IPS-18c (cell line): ENCODE data around the gene GTF2H4.
A peak's percentile ranks its signal among the peaks of the same experiment; 100 is the strongest.
"Not testable (repeated sequence)": the region's sequence is repeated elsewhere in the genome, so short reads cannot be mapped to it uniquely, and the experiment has no call there.

Experiments used
- H3K4me3 ChIP-seq: 2 replicates; pipeline ENCODE4 v1.7.0; 2013; ENCODE audit warnings: low read depth, mild to moderate bottlenecking, low read length, moderate library complexity; ENCODE audit not compliant: insufficient read depth
- H3K9me3 ChIP-seq: one replicate; pipeline ENCODE4 v1.6.1; 2013; ENCODE audit warnings: mild to moderate bottlenecking, low read length, moderate library complexity; ENCODE audit not compliant: control insufficient read depth, insufficient read depth

The GTF2H4 gene

GRCh38 chr6:30890646-30891449 lies 17.2 kb upstream of the GTF2H4 start:
- Histone ChIP-seq H3K9me3 (no peaks in the 10 kb centered on the region), H3K4me3 (no peak overlapping the region)

GRCh38 chr6:30891450-30891723 lies 16.6 kb upstream of the GTF2H4 start:
- Histone ChIP-seq H3K9me3 (no peaks in the 10 kb centered on the region), H3K4me3 (no peak overlapping the region)

- H3K4me3 ChIP-seq = no peak overlapping the region
- no peaks in the 10 kb centered on the region for H3K9me3 ChIP-seq
These were observed 16.0 kb upstream of the GTF2H4 start for GRCh38 chr6:30891816-30892538.

- H3K9me3 ChIP-seq = no peaks in the 10 kb centered on the region
- no peak overlapping the region for H3K4me3 ChIP-seq
These were observed 14.9 kb upstream of the GTF2H4 start for GRCh38 chr6:30893001-30893591.

- H3K4me3 ChIP-seq = no peak overlapping the region
- H3K9me3 ChIP-seq = no peaks in the 10 kb centered on the region
These were observed 14.3 kb upstream of the GTF2H4 start for GRCh38 chr6:30893666-30894065.

GRCh38 chr6:30894381-30894780 lies 13.6 kb upstream of the GTF2H4 start:
- Histone ChIP-seq H3K4me3 (no peak overlapping the region), H3K9me3 (no peaks in the 10 kb centered on the region)

GRCh38 chr6:30894935-30895334 lies 13.1 kb upstream of the GTF2H4 start:
- no peaks in the 10 kb centered on the region for H3K9me3 ChIP-seq
- no peak overlapping the region for H3K4me3 ChIP-seq

GRCh38 chr6:30895343-30895742 lies 12.7 kb upstream of the GTF2H4 start:
- H3K9me3 ChIP-seq = no peaks in the 10 kb centered on the region
- no peak overlapping the region; the same call in 1 of the 2 replicates for H3K4me3 ChIP-seq

- no peaks in the 10 kb centered on the region for H3K9me3 ChIP-seq
- no peak overlapping the region for H3K4me3 ChIP-seq
These were observed 11.5 kb upstream of the GTF2H4 start for GRCh38 chr6:30896541-30896940.

GRCh38 chr6:30897882-30898281 lies 10.1 kb upstream of the GTF2H4 start:
- Histone ChIP-seq H3K4me3 (no peak overlapping the region), H3K9me3 (no peaks in the 10 kb centered on the region)

- Histone ChIP-seq H3K4me3 (no peak overlapping the region), H3K9me3 (no peaks in the 10 kb centered on the region)
These were observed 9.2 kb upstream of the GTF2H4 start for GRCh38 chr6:30898750-30899360.

GRCh38 chr6:30900863-30901417 lies 7.1 kb upstream of the GTF2H4 start:
- H3K4me3 ChIP-seq = no peak overlapping the region
- H3K9me3 ChIP-seq = no peaks in the 10 kb centered on the region

GRCh38 chr6:30901436-30901835 lies 6.6 kb upstream of the GTF2H4 start:
- no peak overlapping the region for H3K4me3 ChIP-seq
- no peaks in the 10 kb centered on the region for H3K9me3 ChIP-seq

GRCh38 chr6:30902196-30902595 lies 5.8 kb upstream of the GTF2H4 start:
- not testable (repeated sequence) for H3K4me3 ChIP-seq, H3K9me3 ChIP-seq

- Histone ChIP-seq H3K9me3 (no peaks in the 10 kb centered on the region), H3K4me3 (no peak overlapping the region)
These were observed 5.3 kb upstream of the GTF2H4 start for GRCh38 chr6:30902709-30903108.

GRCh38 chr6:30903236-30903635 lies 4.8 kb upstream of the GTF2H4 start:
- Histone ChIP-seq H3K4me3 (no peak overlapping the region), H3K9me3 (no peaks in the 10 kb centered on the region)

- peak overlapping the region; percentile 99; the same call in 1 of the 2 replicates for H3K4me3 ChIP-seq
These were observed 683 bp upstream of the GTF2H4 start for GRCh38 chr6:30907290-30907757.

More at GRCh38 chr6:30907290-30907757, 683 bp upstream of the GTF2H4 start:
- not testable (repeated sequence) for H3K9me3 ChIP-seq
